Suprapubic skin (tissue), 4 donors: ENCODE data around the gene CORO2A.

Experiments
- POLR2A ChIP-seq, 2 donors: fragments of 450-650 bp; IDR thresholded peaks; one replicate each; pipeline ENCODE4 v1.6.1; 2017; ENCODE audit warnings: antibody characterized with exemption in 2 of 2, mild to moderate bottlenecking in 2 of 2, moderate library complexity in 2 of 2
- POLR2AphosphoS5 ChIP-seq, 3 donors: sonication (generic); formaldehyde crosslinking; IDR thresholded peaks; one replicate each; pipeline ENCODE4 v1.6.1; 2017; ENCODE audit warnings: antibody characterized with exemption in 3 of 3

DNA sequence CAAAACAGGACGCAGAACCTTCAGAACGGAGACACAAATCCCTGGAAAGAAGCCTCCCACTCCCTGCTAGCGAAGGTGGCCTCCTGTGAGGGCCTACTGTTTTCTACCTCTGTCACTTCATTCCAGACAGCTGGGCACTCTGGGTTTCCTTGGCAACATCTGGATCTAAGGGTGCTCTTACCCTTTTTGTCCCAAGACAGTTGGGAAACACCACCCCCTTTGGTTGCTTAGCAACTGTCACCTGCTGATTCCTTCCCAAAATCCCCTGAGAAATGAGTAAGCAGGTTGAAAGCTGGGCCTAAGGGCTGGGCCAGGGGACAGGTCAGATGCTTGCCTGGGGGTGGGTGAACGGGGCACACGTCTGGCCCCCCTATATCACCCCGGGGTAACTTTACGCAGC, 106.5 kb downstream of the CORO2A start:
- no peak for TF ChIP-seq POLR2A (IDR thresholded peaks at IDR 0.05)
- TF ChIP-seq POLR2AphosphoS5 (IDR thresholded peaks at IDR 0.05): no peak
